HepG2 (cell line): ENCODE measurements around the gene GGT7. TPM values are rescaled to one million over a fixed set of nuclear protein-coding genes. Genes with fewer than 3 reads are reported as not detected.

Source experiments
- ATAC-seq: fragments of 200-7000 bp; cut with Tn5 transposase; 3 replicates; pipeline ENCODE4 v1.9.1; 2020; ENCODE audit warnings: mild to moderate bottlenecking, moderate library complexity
- BruUV-seq: library from RNA; stranded (reverse); fragments of 400-500 nt; replicated peaks from 2 replicates; lab custom pipeline; 2021; lab: Mats Ljungman, UMichigan
- CTCF ChIA-PET: fragments of 300-600 bp; formaldehyde crosslinking; extraction: SDS; loops from one replicate; lab custom pipeline; 2021; ENCODE audit warnings: low total read pairs, inconsistent platforms, low intra/inter-chr PET ratio; lab: Yijun Ruan, JAX
- POLR2A ChIA-PET: fragments of 350-600 bp; sonication (Branson Sonifier 250); formaldehyde crosslinking; loops from one replicate; lab custom pipeline; 2020; ENCODE audit warnings: antibody characterized with exemption, inconsistent platforms; lab: Yijun Ruan, JAX
- DNase-seq: peaks from one replicate; pipeline ENCODE4 v3.0.0-alpha.2; 2015; ENCODE audit warnings: low spot score
- FAIRE-seq: peaks from 3 replicates; lab custom pipeline; 2011; peaks lifted over from hg19 to GRCh38; lab: Jason Lieb, UNC
- H2AFZ ChIP-seq: one replicate; pipeline ENCODE4 v1.6.1; 2011; ENCODE audit warnings: low read length, inconsistent platforms
- H3K27ac ChIP-seq: fragments of 300-600 bp; 3 replicates; pipeline ENCODE4 v1.8.0; 2011; ENCODE audit warnings: mixed run types, mild to moderate bottlenecking, mixed read lengths, low read length, inconsistent platforms; ENCODE audit not compliant: insufficient read depth; ENCODE audit errors: extremely low read length
- H3K27me3 ChIP-seq, 2 experiments: fragments of 200-600 bp in 1 of 2; 2 replicates in 1 of 2; 3 replicates in 1 of 2; pipeline versions ENCODE4 v1.6.0 to v1.8.0; 2011; ENCODE audit warnings: low read length in 2 of 2, mild to moderate bottlenecking in 2 of 2, moderate library complexity in 2 of 2, inconsistent platforms in 1 of 2; ENCODE audit not compliant: insufficient read depth in 2 of 2, control insufficient read depth in 1 of 2
- H3K36me3 ChIP-seq, 2 experiments: fragments of 200-600 bp in 1 of 2; replicated peaks in 1 of 2; 2 replicates in 1 of 2; 3 replicates in 1 of 2; pipeline versions ENCODE4 v1.5.1 to v1.8.0; 2011; ENCODE audit warnings: low read length in 2 of 2, inconsistent platforms in 1 of 2; ENCODE audit not compliant: insufficient read depth in 2 of 2, control insufficient read depth in 1 of 2
- H3K4me1 ChIP-seq: 2 replicates; pipeline ENCODE4 v1.5.1; 2012; ENCODE audit warnings: low read length, inconsistent platforms; ENCODE audit not compliant: insufficient read depth
- H3K4me2 ChIP-seq: 2 replicates; pipeline ENCODE4 v1.6.0; 2011; ENCODE audit warnings: low read depth, low read length, inconsistent platforms
- H3K4me3 ChIP-seq, 3 experiments: fragments of 200-600 bp in 1 of 3; sonication (generic), shearing (Covaris generic) in 1 of 3; replicated peaks in 1 of 3; 2 replicates each; pipeline ENCODE4 v1.5.1; 2011 to 2016; ENCODE audit warnings: low read length in 3 of 3, inconsistent platforms in 2 of 3, low read depth in 2 of 3, mild to moderate bottlenecking in 2 of 3, control low read depth in 1 of 3, mixed read lengths in 1 of 3; ENCODE audit not compliant: insufficient read depth in 1 of 3
- H3K79me2 ChIP-seq: one replicate; pipeline ENCODE4 v1.6.1; 2011; ENCODE audit warnings: low read length, inconsistent platforms; ENCODE audit not compliant: insufficient read depth
- H3K9ac ChIP-seq: 2 replicates; pipeline ENCODE4 v1.6.0; 2011; ENCODE audit warnings: mild to moderate bottlenecking, low read depth, low read length, inconsistent platforms; ENCODE audit not compliant: insufficient read depth
- H3K9me3 ChIP-seq: 2 replicates; pipeline ENCODE4 v1.5.1; 2012; ENCODE audit warnings: mild to moderate bottlenecking, low read length
- H4K20me1 ChIP-seq: 2 replicates; pipeline ENCODE4 v1.6.0; 2011; ENCODE audit warnings: inconsistent platforms, mild to moderate bottlenecking, low read length, moderate library complexity; ENCODE audit not compliant: insufficient read depth
- ELK4 ChIP-seq: sonication (generic); formaldehyde crosslinking; IDR thresholded peaks from 2 replicates; pipeline ENCODE4 v1.9.0; 2021; ENCODE audit warnings: missing genetic modification reagents, borderline replicate concordance
- JUNB ChIP-seq: sonication (generic); formaldehyde crosslinking; IDR thresholded peaks from 2 replicates; pipeline ENCODE4 v1.8.0; 2022; ENCODE audit warnings: missing genetic modification reagents, mild to moderate bottlenecking, borderline replicate concordance
- MAFF ChIP-seq: IDR thresholded peaks from 2 replicates; pipeline ENCODE4 v1.6.1; 2011; ENCODE audit warnings: low read depth, low read length, improper control_type of control experiment
- MAFK ChIP-seq, 2 experiments: IDR thresholded peaks in 1 of 2; conservative IDR thresholded peaks in 1 of 2; 2 replicates each; pipeline ENCODE4 v1.6.1; 2011; ENCODE audit warnings: improper control_type of control experiment in 2 of 2, low read length in 2 of 2
- SRSF4 ChIP-seq: fragments of 200-400 bp; formaldehyde crosslinking; IDR thresholded peaks from one replicate; pipeline ENCODE4 v1.6.1; 2018; ENCODE audit warnings: mild to moderate bottlenecking, low read depth, low read length, moderate library complexity; ENCODE audit not compliant: poor library complexity, severe bottlenecking
- ZBTB21 ChIP-seq: sonication (generic); formaldehyde crosslinking; IDR thresholded peaks from 2 replicates; pipeline ENCODE4 v1.4.0; 2020; ENCODE audit warnings: missing genetic modification reagents
- WGBS: methylation state at CpG from one replicate; pipeline ENCODE4 v1.1.6; 2017; ENCODE audit warnings: low lambda C conversion rate; 5-methylcytosine and 5-hydroxymethylcytosine counted together
- in situ Hi-C: cut with HindIII; loops from 2 replicates; pipeline ENCODE4 v1.10.0; 2017; ENCODE audit warnings: low pct_unique_long_range_greater_than_20kb; ENCODE audit not compliant: extremely low pct_ligation_motif_present
- intact Hi-C: fragments of 100-400 bp; cut with micrococcal nuclease; formaldehyde crosslinking; loops from one replicate; pipeline ENCODE4 v1.10.0; 2022; ENCODE audit not compliant: unreplicated experiment
- polyA plus RNA-seq, 8 experiments: library from polyadenylated mRNA; depleted of rRNA in 3 of 8; stranded (reverse) in 7 of 8; unstranded in 1 of 8; fragments of >200 nt; fragmentation: Illumina TruSeq in 4 of 8; extraction: Trizol in 4 of 8; gene quantifications; 2 replicates each; pipeline versions ENCODE4 v1.2.1 to v1.2.3, GENCODE V29; 2011 to 2016; ENCODE audit warnings: low read depth in 4 of 8, missing spikeins in 1 of 8, mixed read lengths in 1 of 8; ENCODE audit not compliant: insufficient read depth in 1 of 8
- total RNA-seq, 5 experiments: library from RNA; depleted of rRNA; stranded (reverse); fragments of >200 nt; fragmentation: Illumina TruSeq; extraction: Trizol; gene quantifications; 2 replicates each; pipeline ENCODE4 v1.2.3, GENCODE V29; 2016; ENCODE audit warnings: low read depth in 1 of 5
- TF ChIP-seq, protein P1 (sequence below): sonication (generic); formaldehyde crosslinking; IDR thresholded peaks from 2 replicates; pipeline ENCODE4 v1.4.0; 2020; ENCODE audit warnings: mild to moderate bottlenecking, low read depth, missing genetic modification reagents

Gene GGT7
- total and polyA plus RNA-seq, 2 of the 13 experiments (the other 11 are each of a cell fraction or from before 2014, with no cell fraction given), result 6.6 to 23.0 TPM

DNA sequence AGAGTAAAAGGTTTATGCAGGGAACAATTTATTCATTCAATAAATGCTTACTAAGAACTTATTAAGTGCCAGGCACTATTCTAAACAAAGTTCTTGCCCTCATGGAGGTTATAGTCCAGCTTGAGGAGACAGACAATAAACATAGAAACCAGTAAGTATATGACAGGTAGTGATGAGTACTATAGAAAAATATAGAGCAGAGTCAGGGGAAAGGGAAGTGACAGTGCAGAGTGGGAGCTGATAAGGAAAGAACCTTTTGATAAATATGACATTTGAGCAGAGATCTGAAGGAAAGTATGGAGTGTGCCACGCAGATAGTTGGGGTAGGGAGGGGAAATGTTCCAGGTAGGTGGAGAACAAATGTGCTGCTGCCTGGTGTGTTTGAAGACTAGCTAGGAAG lies 15.8 kb upstream of the GGT7 start:
- Histone ChIP-seq H4K20me1 (peaks cover 4% of the 10 kb centered on the region; the same call in 1 of the 2 replicates), H3K4me1 (peaks cover 16% of the 10 kb centered on the region), H3K36me3 (peaks cover 1 to 24% of the 10 kb centered on the region in 2 experiments; a peak in 4 of 5 replicates), H3K27ac (no peak overlapping the region), H3K4me2 (no peak overlapping the region), H3K27me3 (no peaks in the 10 kb centered on the region), H3K4me3 (no peak overlapping the region), H3K79me2 (peaks cover 8% of the 10 kb centered on the region), H2AFZ (no peak overlapping the region), H3K9ac (no peak overlapping the region), H3K9me3 (no peaks in the 10 kb centered on the region)
- WGBS, result 98% methylated on average over 1 of the region's 1 CpG
- ChIA-PET CTCF (no interaction called here), POLR2A (interaction anchor here (0.7 to 3.6 kb wide), 2 partner anchors 12 to 14 kb away, joined by 3 to 19 read pairs; partner anchors contain the start of gene ACSS2)
- intact Hi-C loops, result no loop called here
- peak; percentile 48 to 52 for TF ChIP-seq MAFK (conservative IDR thresholded peaks at IDR 0.05 in 1 of 2, IDR thresholded peaks at IDR 0.05 in 1 of 2; ENCODE audit: low read length in 2 of 2)
- peak; percentile 36; the same call in 1 of the 2 replicates for TF ChIP-seq JUNB
- TF ChIP-seq MAFF, result 0 out of 2 replicates have a peak, but pooled peaks have one; percentile 16
- no peak for TF ChIP-seq ELK4 (CRISPR knock-in tag)
- in situ Hi-C loops, result no loop called here
- ATAC-seq (no peak), FAIRE-seq (no peak), DNase-seq (no peak)
- no TSS peak for BruUV-seq

GRCh38 chr20:34887023-34887422 lies 14.4 kb upstream of the GGT7 start:
- Histone ChIP-seq H3K4me3 (no peak overlapping the region), H3K9ac (no peak overlapping the region), H2AFZ (no peak overlapping the region), H3K27ac (no peak overlapping the region), H3K9me3 (no peaks in the 10 kb centered on the region), H3K36me3 (peaks cover 3 to 35% of the 10 kb centered on the region in 2 experiments; a peak in 4 of 5 replicates), H3K4me2 (no peak overlapping the region), H3K4me1 (peaks cover 16% of the 10 kb centered on the region), H3K79me2 (peaks cover 5% of the 10 kb centered on the region), H4K20me1 (peaks cover 4% of the 10 kb centered on the region; the same call in 1 of the 2 replicates), H3K27me3 (no peaks in the 10 kb centered on the region)
- TF ChIP-seq, protein P1, sequence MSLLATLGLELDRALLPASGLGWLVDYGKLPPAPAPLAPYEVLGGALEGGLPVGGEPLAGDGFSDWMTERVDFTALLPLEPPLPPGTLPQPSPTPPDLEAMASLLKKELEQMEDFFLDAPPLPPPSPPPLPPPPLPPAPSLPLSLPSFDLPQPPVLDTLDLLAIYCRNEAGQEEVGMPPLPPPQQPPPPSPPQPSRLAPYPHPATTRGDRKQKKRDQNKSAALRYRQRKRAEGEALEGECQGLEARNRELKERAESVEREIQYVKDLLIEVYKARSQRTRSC (CRISPR knock-in tag), result 0 out of 2 replicates have a peak, but pooled peaks have one; percentile 26
- TF ChIP-seq SRSF4 (no peak), ZBTB21 (CRISPR knock-in tag) (no peak)
- DNase-seq (no peak), ATAC-seq (no peak), FAIRE-seq (no peak)
- no TSS peak for BruUV-seq
- ChIA-PET CTCF (no interaction called here), POLR2A (interaction anchor here (3.6 kb wide), 1 partner anchor 11 kb away, joined by 19 read pairs; the partner anchor contains the start of gene ACSS2)
- in situ Hi-C loops (no loop called here), intact Hi-C loops (no loop called here)
- 83% methylated on average over 3 of the region's 3 CpGs for WGBS
